HG02571 (cell line): ENCODE data around the gene SPATA13.

Source experiments
- ATAC-seq: cut with Tn5 transposase; IDR thresholded peaks from one replicate; pipeline ENCODE4 v1.9.1; 2021; ENCODE audit warnings: mild to moderate bottlenecking, moderate library complexity; ENCODE audit not compliant: unreplicated experiment

The SPATA13 gene

GRCh38 chr13:24274452-24275021, 114.0 kb downstream of the SPATA13 start:
- ATAC-seq, result peak; percentile 56

GRCh38 chr13:24275041-24275440, 114.5 kb downstream of the SPATA13 start:
- no peak for ATAC-seq

- no peak for ATAC-seq
Measured at GRCh38 chr13:24276306-24276705, 115.8 kb downstream of the SPATA13 start.

- ATAC-seq, result no peak
Measured at GRCh38 chr13:24276861-24277260, 116.3 kb downstream of the SPATA13 start.

GRCh38 chr13:24277761-24278160, 117.2 kb downstream of the SPATA13 start:
- ATAC-seq, result no peak

- ATAC-seq, result no peak
Measured at GRCh38 chr13:24279327-24280110, 119.0 kb downstream of the SPATA13 start.

GRCh38 chr13:24280720-24281119, 120.2 kb downstream of the SPATA13 start:
- peak; percentile 66 for ATAC-seq

- ATAC-seq, result no peak
Measured at GRCh38 chr13:24281188-24282008, 120.9 kb downstream of the SPATA13 start.

GRCh38 chr13:24282256-24282655, 121.7 kb downstream of the SPATA13 start:
- no peak for ATAC-seq

- ATAC-seq, result no peak
Measured at GRCh38 chr13:24284889-24285565, 124.5 kb downstream of the SPATA13 start.

- ATAC-seq, result no peak
Measured at GRCh38 chr13:24286624-24287023, 126.1 kb downstream of the SPATA13 start.

- no peak for ATAC-seq
Measured at GRCh38 chr13:24287748-24288287, 127.3 kb downstream of the SPATA13 start.

- ATAC-seq, result no peak
Measured at GRCh38 chr13:24288870-24289269, 128.3 kb downstream of the SPATA13 start.

- no peak for ATAC-seq
Measured at GRCh38 chr13:24290280-24290932, 129.9 kb downstream of the SPATA13 start.

GRCh38 chr13:24292481-24292880, 132.0 kb downstream of the SPATA13 start:
- no peak for ATAC-seq

GRCh38 chr13:24293746-24294145, 133.2 kb downstream of the SPATA13 start:
- no peak for ATAC-seq

- ATAC-seq, result no peak
Measured at GRCh38 chr13:24299488-24300114, 139.1 kb downstream of the SPATA13 start.

- no peak for ATAC-seq
Measured at GRCh38 chr13:24301434-24301833, 140.9 kb downstream of the SPATA13 start.

GRCh38 chr13:24301911-24302310, 141.4 kb downstream of the SPATA13 start:
- no peak for ATAC-seq

- ATAC-seq, result no peak
Measured at GRCh38 chr13:24304620-24305019, 144.1 kb downstream of the SPATA13 start.
